Measurements from ENCODE around the gene RAB40A. TPM values are rescaled to one million over a fixed set of nuclear protein-coding genes. Genes with fewer than 3 reads are reported as not detected.

Gene RAB40A
- total RNA-seq, 1 experiment from 2014 or later, result 0.17 TPM

DNA sequence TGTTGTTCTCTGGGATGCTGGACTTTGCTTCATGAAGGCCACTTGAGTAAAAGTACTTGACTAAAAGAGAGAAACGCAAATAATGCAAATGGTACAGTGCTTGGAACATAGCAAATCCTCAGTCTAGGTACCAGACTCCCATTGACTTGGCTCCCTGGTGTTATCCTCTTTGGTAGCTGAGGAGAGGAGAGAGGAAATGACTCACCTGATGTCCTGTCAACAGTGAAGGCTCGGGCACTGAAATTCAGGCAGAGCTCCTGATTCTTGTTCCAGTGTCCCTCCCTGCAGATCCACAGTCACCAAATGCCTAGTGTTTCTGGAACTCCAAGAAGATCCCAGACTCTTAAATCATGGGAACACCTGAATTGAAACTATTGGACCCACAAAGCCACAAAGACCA, 43.5 kb upstream of the RAB40A start:
- Mint-ChIP-seq H3K4me1 (no peaks in the 10 kb centered on the region), H3K36me3 (no peaks in the 10 kb centered on the region), H3K27me3 (ENCODE audit: low read depth) (peaks cover 15% of the 10 kb centered on the region), H3K4me3 (no peak overlapping the region), H3K9me3 (no peaks in the 10 kb centered on the region), H3K27ac (no peak overlapping the region)
- TF ChIP-seq ERG (CRISPR knock-in tag; IDR thresholded peaks at IDR 0.05), result no peak
- TF ChIP-seq, protein P1, sequence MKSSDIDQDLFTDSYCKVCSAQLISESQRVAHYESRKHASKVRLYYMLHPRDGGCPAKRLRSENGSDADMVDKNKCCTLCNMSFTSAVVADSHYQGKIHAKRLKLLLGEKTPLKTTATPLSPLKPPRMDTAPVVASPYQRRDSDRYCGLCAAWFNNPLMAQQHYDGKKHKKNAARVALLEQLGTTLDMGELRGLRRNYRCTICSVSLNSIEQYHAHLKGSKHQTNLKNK (CRISPR knock-in tag; IDR thresholded peaks at IDR 0.05), result no peak
- no peak for DNase-seq (ENCODE audit: low spot score)
- CTCF ChIA-PET, result no interaction called here
- ATAC-seq, result no peak
- POLR2A ChIA-PET, result no interaction called here

- no peaks in the 10 kb centered on the region for H3K9me3 Mint-ChIP-seq
- no peaks in the 10 kb centered on the region for H3K36me3 Mint-ChIP-seq
- ATAC-seq (no peak), DNase-seq (ENCODE audit: low spot score) (no peak)
- POLR2A ChIA-PET, result no interaction called here
- no peak overlapping the region for H3K4me3 Mint-ChIP-seq
- H3K27ac Mint-ChIP-seq, result no peak overlapping the region
- CTCF ChIA-PET, result interaction anchor here (1.0 kb wide), 1 partner anchor 70 kb away, joined by 4 read pairs; no protein-coding TSS in a partner anchor
- H3K4me1 Mint-ChIP-seq, result no peaks in the 10 kb centered on the region
- H3K27me3 Mint-ChIP-seq (ENCODE audit: low read depth), result peaks cover 12% of the 10 kb centered on the region
- TF ChIP-seq SOX15 (CRISPR knock-in tag; IDR thresholded peaks at IDR 0.05) (no peak), ESRRA (CRISPR knock-in tag; IDR thresholded peaks at IDR 0.05; ENCODE audit: borderline replicate concordance) (no peak), MYBL2 (CRISPR knock-in tag; IDR thresholded peaks at IDR 0.05) (no peak), CREB1 (CRISPR knock-in tag; IDR thresholded peaks at IDR 0.05) (no peak), NR2C2 (CRISPR knock-in tag; IDR thresholded peaks at IDR 0.05) (no peak), ERG (CRISPR knock-in tag; IDR thresholded peaks at IDR 0.05) (no peak), TEAD1 (CRISPR knock-in tag; IDR thresholded peaks at IDR 0.05) (no peak)
Observed at GRCh38 chrX:103560256-103560655, 41.0 kb upstream of the RAB40A start.

DNA sequence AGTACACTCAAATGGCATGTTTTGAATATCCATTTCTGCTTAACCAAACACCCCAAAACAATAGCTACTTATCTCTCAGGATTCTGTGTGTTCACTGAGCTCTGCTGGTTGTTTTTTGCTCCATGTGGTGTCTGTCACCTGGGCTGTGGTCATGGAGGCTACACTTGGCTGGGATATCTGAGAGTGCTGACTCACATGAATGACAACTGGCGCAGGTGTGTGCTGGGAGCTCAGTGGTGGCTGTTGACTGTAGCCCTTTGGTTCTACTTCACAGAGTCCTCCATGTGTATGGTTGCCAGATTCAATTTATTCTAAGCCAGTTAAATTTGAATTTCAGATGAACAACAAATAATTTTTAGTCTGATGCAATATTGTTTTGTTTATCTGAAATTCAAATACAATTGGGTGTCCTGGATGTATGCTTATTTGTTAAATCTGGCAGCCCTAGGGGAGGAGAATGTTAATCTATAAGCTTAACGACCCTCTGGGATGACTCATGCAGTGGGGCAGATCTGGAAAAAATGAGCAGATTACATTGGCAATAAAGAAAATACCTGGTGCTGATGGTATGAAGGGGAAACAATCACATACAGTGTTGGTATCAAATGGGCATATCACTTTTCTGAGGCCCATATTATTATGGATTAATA, 37.8 kb upstream of the RAB40A start:
- ChIA-PET POLR2A (no interaction called here), CTCF (no interaction called here)
- Mint-ChIP-seq H3K36me3 (no peaks in the 10 kb centered on the region), H3K27me3 (ENCODE audit: low read depth) (no peaks in the 10 kb centered on the region), H3K9me3 (no peaks in the 10 kb centered on the region), H3K4me3 (no peak overlapping the region), H3K27ac (no peak overlapping the region), H3K4me1 (no peaks in the 10 kb centered on the region)
- ATAC-seq (no peak), DNase-seq (ENCODE audit: low spot score) (no peak)
- TF ChIP-seq, protein P2, sequence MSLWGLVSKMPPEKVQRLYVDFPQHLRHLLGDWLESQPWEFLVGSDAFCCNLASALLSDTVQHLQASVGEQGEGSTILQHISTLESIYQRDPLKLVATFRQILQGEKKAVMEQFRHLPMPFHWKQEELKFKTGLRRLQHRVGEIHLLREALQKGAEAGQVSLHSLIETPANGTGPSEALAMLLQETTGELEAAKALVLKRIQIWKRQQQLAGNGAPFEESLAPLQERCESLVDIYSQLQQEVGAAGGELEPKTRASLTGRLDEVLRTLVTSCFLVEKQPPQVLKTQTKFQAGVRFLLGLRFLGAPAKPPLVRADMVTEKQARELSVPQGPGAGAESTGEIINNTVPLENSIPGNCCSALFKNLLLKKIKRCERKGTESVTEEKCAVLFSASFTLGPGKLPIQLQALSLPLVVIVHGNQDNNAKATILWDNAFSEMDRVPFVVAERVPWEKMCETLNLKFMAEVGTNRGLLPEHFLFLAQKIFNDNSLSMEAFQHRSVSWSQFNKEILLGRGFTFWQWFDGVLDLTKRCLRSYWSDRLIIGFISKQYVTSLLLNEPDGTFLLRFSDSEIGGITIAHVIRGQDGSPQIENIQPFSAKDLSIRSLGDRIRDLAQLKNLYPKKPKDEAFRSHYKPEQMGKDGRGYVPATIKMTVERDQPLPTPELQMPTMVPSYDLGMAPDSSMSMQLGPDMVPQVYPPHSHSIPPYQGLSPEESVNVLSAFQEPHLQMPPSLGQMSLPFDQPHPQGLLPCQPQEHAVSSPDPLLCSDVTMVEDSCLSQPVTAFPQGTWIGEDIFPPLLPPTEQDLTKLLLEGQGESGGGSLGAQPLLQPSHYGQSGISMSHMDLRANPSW (CRISPR knock-in tag; conservative IDR thresholded peaks at IDR 0.05; ENCODE audit: low read depth), result no peak
- TF ChIP-seq, protein P3, sequence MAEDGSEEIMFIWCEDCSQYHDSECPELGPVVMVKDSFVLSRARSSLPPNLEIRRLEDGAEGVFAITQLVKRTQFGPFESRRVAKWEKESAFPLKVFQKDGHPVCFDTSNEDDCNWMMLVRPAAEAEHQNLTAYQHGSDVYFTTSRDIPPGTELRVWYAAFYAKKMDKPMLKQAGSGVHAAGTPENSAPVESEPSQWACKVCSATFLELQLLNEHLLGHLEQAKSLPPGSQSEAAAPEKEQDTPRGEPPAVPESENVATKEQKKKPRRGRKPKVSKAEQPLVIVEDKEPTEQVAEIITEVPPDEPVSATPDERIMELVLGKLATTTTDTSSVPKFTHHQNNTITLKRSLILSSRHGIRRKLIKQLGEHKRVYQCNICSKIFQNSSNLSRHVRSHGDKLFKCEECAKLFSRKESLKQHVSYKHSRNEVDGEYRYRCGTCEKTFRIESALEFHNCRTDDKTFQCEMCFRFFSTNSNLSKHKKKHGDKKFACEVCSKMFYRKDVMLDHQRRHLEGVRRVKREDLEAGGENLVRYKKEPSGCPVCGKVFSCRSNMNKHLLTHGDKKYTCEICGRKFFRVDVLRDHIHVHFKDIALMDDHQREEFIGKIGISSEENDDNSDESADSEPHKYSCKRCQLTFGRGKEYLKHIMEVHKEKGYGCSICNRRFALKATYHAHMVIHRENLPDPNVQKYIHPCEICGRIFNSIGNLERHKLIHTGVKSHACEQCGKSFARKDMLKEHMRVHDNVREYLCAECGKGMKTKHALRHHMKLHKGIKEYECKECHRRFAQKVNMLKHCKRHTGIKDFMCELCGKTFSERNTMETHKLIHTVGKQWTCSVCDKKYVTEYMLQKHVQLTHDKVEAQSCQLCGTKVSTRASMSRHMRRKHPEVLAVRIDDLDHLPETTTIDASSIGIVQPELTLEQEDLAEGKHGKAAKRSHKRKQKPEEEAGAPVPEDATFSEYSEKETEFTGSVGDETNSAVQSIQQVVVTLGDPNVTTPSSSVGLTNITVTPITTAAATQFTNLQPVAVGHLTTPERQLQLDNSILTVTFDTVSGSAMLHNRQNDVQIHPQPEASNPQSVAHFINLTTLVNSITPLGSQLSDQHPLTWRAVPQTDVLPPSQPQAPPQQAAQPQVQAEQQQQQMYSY (CRISPR knock-in tag; IDR thresholded peaks at IDR 0.05), result no peak
- no peak for TF ChIP-seq ATF6 (CRISPR knock-in tag; IDR thresholded peaks at IDR 0.05)
- TF ChIP-seq, protein P4, sequence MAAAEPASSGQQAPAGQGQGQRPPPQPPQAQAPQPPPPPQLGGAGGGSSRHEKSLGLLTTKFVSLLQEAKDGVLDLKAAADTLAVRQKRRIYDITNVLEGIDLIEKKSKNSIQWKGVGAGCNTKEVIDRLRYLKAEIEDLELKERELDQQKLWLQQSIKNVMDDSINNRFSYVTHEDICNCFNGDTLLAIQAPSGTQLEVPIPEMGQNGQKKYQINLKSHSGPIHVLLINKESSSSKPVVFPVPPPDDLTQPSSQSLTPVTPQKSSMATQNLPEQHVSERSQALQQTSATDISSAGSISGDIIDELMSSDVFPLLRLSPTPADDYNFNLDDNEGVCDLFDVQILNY (CRISPR knock-in tag; IDR thresholded peaks at IDR 0.05), result no peak
- no peak for TF ChIP-seq ZNF219 (CRISPR knock-in tag; IDR thresholded peaks at IDR 0.05; ENCODE audit: borderline replicate concordance)

All from WTC11 (cell line).